ENCODE data around the gene ALDH1A1. TPM values are rescaled to one million over a fixed set of nuclear protein-coding genes. Genes with fewer than 3 reads are reported as not detected.

The ALDH1A1 gene
- 85.9 TPM for total RNA-seq

DNA sequence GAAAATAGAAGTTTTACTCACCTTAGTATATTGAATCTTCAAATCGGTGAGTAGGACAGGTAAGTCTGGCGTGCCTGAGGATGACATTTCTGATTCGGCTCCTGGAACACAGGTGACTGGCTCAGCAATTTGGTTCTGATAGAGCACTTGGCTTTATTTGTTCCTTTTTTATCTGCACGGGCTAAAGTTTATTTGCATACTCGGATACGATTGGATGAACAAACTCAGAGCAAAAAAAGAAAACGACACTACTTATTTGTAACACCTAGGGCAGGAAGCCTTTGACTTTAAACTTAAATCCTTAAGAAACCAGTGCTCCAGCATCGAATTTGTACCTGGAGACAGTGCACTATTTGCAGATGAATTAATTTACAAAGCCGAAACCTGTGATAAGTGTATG lies at the start of gene ALDH1A1:
Gene ALDH1A1, minus strand, starts transcription at position 140 of the 400 bp plus-strand sequence. Its CDS starts 53 bp downstream, at position 87.
- DNase-seq (ENCODE audit: low read depth in 2 of 3, low spot score in 2 of 3): peak in 2 of 3 donors; percentile 61 to 77

DNA sequence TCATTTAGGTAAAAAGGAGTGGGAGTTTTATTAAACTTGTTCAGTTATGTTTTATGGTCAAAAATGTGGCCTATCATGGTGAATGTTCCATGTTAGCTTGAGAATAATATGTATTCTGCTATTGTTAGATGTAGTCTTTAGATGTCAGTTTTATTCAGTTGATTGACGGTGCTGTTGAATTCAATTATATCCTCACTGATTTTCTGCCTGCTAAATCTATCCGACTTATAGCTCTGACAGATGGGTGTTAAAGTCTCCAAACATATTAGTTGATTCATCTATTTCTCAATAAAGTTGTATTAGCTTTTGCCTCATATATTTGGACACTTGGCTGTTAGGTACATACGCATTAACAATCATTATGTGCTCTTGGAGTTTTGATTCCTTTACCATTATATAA lies 49.0 kb upstream of the ALDH1A1 start:
- no peak for DNase-seq (ENCODE audit: low read depth in 2 of 3, low spot score in 2 of 3)

DNA sequence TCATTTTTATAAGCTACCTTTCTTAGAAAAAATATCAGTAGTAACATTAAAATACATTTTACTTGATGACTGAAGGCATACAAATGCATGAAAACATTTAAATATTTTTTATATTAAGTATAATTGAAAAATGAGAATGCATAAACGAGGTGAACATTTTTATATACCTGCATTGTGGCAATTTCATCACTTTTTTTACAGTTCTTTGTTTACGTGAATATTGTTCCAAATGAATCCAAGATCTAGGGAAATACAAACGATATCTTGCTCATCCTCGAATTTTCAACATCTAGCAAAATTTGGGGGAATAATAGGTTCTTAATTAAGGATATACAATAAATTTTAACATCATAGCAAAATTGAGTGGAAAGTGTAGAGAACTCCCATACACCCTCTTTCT lies 45.5 kb upstream of the ALDH1A1 start:
- DNase-seq (ENCODE audit: low read depth in 2 of 3, low spot score in 2 of 3): no peak

DNA sequence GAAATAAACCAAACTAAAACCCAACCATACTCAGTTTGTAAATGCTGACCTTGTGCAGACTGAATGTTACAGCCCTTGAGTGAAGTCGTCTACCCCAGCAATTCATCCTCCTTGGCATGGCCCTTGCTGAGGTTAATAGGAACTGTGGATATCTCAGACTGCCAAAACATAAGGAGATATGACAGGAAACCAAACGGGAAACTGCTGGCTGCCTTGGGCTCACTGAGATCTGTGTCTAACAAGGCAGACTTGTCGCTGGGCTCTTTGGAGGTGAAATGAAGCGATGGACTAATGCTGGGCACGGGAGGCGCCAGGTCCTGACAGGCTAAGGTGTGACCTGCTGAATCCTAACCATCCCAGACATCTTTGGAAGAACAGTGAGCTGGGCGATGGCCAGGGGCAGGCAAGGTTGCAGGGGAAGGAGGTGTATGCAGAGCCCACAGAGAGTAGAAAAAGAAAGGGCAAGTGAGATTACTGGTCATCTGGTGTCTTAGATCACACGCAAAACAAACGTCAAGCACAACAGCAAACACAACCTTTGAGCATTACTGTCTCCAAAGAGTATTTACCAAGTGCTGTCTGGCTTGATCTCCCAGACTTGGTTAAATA lies 44.6 kb upstream of the ALDH1A1 start:
- DNase-seq (ENCODE audit: low read depth in 2 of 3, low spot score in 2 of 3): peak in 2 of 3 donors; percentile 58 to 74

DNA sequence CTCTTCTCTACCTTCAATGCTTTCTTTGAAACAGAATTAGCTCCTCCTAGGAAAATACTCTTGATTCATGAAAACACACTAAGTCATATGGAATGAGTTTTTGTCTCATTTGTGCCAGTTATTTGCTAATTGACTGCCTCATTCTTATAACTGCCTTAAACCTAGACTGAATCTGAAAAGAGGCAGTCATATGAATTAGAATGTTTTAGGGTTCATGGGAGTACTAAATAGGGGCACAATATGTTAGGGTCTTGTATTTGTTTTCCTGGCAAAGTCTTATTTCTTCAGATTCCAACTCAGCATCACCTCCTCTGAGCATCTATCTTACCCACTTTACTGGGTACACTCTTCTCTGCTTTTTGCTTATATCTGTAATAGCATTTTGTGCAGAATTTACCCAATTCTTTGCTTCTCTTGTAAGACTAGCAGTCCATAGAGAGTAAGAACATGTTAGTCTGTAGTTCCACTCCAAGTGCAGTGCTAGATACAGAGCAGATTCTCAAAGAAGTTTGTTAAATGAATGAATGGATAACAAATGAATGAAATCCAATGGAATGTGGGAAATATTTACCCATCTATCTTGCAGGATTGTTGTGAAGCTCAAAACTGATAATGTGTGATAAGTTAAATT lies 43.9 kb upstream of the ALDH1A1 start:
- DNase-seq (ENCODE audit: low read depth in 2 of 3, low spot score in 2 of 3): no peak

DNA sequence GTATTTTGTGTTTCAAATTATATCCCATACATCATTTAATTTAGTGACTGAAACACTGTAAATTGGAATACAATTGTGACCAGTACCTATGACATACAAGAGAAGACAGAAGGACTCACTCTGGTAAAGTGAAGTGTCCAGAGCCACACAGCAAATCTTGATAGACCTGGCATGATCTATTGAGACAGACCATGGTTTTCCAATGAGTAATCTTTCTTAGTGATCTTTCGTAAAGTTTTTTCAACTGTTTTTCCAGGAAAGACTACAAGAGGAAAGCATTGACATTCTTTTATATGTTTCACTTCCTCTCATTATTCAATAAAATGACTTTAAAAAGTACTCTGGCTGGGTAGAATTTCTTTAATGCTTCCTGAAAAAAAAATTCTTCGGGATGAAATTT lies 43.3 kb upstream of the ALDH1A1 start:
- DNase-seq (ENCODE audit: low read depth in 2 of 3, low spot score in 2 of 3): no peak

DNA sequence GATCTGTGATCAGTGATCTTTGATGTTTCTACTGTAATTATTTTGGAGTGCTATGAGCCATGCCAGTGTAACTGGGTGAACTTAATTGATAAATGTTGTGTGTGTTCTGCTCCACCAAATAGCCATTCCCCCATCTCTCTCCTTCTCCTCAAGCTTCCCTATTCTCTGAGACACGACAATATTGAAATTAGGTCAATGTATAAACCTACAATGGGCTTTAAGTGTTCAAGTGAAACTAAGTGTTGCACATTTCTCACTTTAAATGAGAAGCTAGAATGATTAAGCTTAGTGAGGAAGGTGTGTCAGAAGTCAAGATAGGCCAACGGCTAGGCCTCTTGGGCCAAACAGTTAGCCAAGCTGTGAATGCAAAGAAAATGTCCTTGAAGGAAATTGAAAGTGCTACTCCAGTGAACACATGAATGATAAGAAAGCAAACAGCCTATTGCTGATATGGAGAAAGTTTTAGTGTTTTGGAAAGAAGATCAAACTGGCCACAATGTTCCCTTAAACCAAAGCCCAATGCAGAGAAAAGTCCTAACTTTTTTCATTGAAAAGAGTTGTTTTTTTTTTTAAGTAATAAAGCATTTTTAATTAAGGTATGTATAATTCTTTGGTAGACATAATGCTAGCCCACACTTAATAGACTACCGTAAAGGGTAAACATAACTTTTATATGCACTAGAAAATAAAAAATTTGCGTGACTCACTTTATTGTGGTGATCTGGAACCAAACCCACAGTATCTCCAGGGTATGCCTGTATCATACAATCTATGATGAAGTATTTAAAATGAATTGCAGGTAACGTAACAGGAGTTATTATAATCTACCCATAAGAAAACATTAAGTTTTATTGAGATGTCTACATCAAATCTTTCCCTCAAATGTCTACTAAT lies 42.5 kb upstream of the ALDH1A1 start:
- DNase-seq (ENCODE audit: low read depth in 2 of 3, low spot score in 2 of 3): no peak

DNA sequence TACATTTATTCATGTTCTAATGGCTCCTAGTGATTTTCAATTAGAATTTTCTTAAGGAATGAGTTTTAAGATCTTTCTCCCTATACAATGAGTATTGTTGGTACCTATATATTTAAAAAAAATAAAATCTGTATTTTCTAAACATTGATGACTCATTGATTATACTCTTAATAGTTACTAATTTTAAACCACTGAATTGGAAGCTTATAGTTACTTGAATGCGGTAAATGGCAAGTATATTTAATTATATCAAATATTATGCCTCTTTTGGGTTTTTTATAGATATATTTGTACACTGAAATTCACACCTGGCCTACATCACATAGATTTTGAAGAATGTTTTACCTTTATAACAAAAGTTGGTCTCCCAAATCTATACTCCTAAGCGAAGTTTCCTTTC lies 38.9 kb upstream of the ALDH1A1 start:
- no peak for DNase-seq (ENCODE audit: low read depth in 2 of 3, low spot score in 2 of 3)

DNA sequence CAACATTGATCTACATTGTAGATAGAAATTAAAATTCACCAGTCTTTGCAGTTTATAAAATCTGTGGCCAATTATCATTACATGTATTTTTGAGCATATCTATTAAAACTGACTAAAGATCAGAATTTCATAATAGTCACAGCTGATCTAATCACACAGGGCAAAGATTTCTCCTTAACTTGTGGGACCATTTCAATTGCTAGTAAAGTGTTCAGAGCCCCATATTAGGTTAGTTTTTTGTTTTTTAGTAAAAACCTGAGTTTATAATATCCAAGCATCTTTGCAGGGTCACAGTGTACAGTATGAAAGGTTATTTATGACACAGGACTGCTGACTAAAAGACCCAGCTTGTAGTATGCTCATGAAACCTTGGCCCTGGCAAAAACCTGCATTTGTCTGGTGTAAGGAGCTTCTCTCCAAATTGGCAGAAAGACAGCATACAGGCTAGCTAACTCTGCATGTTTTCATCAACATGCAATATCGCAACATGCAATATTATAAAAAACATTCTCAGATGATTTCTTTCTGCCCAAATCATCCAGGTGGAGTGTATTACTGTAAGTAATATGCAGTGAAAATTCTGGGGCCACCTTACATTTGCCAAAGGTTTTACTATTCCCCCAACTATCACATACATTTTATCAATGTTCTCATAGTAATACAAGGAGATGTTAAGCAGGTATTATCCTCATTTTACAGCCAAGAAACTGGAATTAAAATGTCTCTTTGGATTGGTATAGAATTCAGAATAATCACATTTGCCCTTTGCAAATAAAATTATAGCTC lies 37.7 kb upstream of the ALDH1A1 start:
- DNase-seq (ENCODE audit: low read depth in 2 of 3, low spot score in 2 of 3): no peak

DNA sequence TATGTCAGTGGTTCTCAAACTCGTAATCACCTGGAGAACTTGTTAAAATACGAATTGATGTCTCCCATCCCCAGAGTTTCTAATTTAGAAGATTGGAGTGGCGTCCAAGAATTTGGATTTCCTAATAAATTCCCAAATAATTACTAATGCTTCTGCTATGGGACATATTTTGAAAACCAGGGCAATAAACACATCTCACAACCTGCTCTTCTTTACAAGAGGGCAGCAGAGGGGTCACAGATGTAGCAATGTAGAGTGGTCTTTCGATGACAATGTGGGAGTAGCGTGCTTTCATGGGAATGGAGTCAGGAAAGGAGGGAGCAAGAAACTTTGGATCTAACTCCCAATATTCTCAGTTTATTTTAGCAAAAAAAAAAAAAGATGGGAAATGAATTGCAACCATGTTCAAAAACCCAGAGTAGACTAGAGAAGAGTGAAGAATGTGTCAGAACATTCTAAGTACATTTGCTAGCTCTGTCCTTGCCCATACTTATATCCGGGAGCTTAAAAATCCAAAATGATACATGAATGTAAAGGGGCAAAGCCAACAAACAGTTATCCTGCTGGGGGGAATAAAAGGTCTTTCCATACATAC lies 33.8 kb upstream of the ALDH1A1 start:
- DNase-seq (ENCODE audit: low read depth in 2 of 3, low spot score in 2 of 3): no peak

DNA sequence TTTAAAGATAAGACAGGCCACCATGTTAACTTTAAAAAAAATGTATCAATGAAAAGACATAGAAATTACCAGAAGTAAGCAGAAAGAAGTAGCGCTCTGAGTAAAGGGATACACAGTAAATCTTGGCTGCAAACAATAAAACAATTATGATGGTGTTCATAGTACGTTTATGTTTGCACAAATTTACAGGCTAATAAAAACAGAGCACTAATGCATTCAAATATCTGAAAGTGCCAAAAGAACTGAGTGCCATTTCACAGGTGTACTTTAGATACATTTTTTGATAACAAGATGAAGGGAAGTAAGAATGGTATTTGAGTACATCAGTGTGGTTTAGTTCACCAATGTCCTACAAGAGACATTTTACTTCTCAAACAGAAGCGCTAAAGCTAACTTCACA lies 32.9 kb upstream of the ALDH1A1 start:
- no peak for DNase-seq (ENCODE audit: low read depth in 2 of 3, low spot score in 2 of 3)

DNA sequence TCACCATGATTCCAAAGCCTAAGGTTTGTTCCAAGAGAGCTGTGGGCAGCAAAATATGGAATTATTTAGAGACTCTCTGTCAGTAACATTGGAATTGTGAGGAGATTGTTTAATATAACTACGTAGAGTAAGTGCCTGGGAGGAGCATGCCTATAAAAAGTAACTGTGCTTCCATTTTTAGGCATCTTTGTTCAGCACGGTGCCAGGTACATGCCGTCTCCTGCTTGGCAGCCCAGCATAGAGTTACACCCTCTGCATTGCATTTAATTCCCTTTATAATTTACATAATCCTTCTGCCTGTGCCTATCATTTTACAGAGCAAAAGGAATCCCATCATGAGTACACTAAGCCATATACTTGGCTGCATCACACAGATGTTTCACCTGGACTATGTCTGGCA lies 32.1 kb upstream of the ALDH1A1 start:
- DNase-seq (ENCODE audit: low read depth in 2 of 3, low spot score in 2 of 3): no peak

DNA sequence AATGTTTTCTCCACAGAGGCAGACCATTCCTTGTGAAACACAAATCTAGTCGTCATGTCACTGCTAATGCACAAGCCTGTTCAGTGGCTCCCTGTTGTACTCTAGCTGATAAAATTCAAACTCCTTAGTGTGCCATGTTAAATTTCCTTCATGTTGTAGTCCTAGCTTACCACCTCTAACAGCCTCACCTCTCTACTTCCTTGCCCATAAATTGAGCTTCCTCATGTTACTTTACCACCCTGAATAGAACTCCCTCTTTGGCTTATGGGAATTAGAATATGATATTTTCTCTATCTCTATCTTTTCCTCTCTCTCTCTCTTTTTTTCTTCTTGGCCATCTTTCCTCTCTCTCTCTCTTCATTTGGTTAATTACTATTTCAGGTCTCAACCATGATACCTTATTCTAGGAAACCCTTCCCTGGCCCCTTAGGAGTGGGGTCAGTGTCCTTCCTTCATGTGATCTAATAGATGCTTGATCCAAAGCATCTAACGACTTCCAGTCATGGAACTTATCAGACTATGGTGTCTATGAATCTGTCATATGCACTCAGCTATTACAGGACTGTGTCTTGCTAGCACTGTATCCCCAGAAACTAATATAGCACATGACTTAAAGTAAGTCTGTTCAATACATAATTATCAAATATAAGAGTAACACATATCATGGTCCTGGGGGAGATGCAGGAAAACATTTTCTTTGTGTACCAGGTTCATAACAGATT lies 31.5 kb upstream of the ALDH1A1 start:
- DNase-seq (ENCODE audit: low read depth in 2 of 3, low spot score in 2 of 3): no peak

DNA sequence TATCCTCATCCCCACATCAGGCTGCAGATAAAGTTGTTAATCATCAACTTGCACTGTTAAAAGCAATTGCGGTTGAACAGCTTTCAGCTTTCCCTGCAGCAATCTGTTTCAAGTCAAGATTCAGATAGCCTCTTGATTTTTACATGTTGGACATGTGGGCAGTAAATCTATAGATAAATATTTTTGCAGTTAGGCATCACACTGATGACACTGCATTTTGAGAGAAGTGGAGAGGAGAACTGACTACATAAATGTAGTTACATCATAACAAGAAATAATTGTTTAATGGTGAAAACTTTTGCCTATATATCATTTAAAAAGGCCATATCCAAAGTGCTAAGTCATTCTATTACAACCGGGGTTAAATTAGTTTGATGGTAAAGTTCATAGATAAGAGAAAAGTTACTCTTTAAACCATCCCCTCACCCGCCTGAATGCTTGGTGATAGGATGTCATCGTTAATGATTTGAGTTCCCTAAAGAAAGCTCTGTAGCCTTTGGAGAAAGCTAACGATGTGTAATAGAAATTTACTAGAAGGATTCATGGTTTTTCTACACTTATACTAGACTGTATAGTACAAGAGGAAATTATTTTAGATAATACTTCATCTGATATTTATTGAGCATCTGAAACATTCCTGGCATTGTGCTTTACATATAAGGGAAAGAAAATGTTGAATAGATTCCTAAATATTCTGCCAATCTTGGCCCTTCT lies 30.8 kb upstream of the ALDH1A1 start:
- no peak for DNase-seq (ENCODE audit: low read depth in 2 of 3, low spot score in 2 of 3)

DNA sequence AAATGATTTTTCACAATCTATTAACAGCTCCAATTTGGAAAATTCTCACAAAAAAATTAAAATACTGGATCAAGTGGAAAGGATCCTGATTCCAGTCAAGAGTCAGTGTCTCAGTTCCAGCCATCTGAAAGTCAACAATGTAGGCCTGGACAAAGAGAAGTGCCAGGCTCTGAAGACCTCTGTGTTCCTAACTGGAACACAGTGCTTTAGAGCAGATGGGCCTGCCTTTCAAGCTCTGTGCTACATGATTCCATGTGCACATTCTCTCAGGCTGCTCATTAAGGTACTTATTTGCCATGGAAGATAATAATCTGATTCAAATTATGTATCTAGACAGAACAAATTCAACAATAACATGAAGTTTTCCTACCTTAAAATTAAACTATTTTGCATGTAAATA lies 30.2 kb upstream of the ALDH1A1 start:
- no peak for DNase-seq (ENCODE audit: low read depth in 2 of 3, low spot score in 2 of 3)

DNA sequence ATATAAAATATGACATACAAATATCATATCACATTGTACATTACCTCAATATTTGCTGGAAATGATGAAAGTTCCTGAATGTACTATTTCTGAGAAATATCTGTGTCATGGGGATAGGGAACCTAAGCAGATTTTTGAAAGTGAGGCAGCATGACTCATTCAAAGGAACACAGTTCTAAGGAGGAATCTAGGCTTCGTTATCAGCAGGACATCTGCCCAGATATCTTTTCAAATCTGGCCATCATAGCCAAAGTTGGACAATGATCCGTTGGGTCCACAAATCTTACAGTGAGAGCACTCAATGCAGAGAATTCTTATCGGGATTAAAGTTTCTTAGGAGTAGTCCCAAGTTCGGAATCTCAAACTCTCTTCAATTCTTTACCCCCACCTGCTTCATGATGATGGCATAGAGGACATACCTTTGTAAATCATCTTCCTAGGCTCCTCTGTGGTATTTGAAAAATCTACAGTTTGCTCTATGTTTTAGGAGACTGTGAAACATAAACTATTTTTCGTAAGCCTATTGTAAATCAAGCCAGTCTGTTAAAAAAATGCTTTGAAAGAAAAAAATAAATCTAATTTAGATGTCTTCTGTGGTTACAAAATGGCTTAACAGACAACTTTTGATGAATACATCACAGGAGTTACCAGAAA lies 29.4 kb upstream of the ALDH1A1 start:
- DNase-seq (ENCODE audit: low read depth in 2 of 3, low spot score in 2 of 3): peak in 1 of 3 donors; percentile 21

DNA sequence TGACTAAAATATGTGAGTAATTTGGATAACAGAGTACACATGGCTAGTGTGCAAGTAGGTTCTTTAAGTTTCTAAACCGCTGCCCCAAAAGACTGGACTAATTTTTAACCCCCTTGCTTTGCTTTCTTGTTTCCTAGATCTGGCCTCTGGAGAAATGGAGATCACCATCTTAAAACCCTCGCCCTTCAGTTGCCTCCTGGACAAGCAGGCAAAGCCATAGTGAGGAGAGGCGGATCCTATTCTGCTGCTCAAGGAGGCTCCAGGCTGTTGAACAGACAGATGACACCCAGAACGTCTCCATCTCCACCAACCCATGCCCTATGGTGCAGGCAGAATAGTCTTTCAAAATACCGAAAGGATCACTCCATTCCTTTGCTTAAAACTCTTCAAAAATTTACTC lies 28.6 kb upstream of the ALDH1A1 start:
- DNase-seq (ENCODE audit: low read depth in 2 of 3, low spot score in 2 of 3): no peak

DNA sequence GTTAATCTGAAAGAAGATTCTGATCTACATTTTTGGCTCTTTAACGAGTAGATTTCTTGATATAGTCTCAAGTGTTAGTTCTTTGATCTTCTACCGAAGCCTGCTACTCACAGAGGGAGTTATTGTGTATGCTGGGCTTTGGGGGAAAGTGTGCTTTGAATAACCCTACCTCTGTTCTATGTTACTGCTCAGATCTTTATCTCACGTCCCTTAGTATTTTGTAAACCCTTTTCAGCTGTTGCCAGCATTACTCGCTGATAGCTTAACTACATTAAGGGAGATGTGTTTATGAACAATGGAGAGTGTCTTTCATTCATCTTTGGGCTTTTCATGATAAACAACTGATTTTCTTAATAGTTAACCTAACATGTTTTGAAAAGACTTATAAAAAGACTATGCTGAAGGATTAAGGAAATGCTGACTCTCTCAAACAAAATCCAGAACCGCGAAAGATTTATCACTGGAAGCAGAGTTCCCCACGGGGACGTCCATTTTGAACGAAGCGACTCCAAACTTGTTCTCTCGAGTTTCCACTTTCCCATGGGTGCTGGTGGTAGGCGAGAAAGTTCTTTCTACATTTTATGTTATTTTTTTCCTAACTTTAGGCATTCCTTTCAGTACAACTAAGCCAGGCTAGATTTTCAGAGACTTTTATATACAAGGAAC lies 27.9 kb upstream of the ALDH1A1 start:
- no peak for DNase-seq (ENCODE audit: low read depth in 2 of 3, low spot score in 2 of 3)
